ENCODE data around the gene ACTN4.
"Not testable (repeated sequence)": the region's sequence is repeated elsewhere in the genome, so short reads cannot be mapped to it uniquely, and the experiment has no call there.

ACTN4 gene

DNA sequence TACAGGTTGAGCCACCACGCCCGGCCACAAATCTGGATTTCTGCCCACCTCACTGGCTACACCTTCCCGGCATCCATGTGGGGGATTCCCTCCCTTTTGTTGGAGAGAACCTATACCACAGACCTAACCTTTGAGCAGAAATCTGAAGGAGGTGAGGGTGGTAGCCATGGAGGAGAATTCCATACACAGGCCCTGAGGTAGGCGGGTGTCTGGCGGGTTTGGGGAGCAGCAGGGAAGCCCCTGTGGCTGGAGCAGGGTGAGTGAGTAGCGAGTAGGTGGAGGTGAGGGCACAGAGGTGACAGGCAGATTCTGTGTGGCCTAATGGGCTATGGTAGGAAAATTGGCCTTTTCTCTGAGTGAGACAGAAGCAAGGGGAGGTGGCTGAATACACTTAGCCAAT is 17.9 kb upstream of the ACTN4 start:
- no peaks in the 10 kb centered on the region for H3K9me3 ChIP-seq (ENCODE audit: insufficient read depth, low read depth, low read length)
- no peak overlapping the region for H2AFZ ChIP-seq (ENCODE audit: low read length)
- H3K4me2 ChIP-seq (ENCODE audit: low read depth, low read length, poor library complexity, severe bottlenecking) = no peak overlapping the region
- no peaks in the 10 kb centered on the region for H3K9me2 ChIP-seq (replicated peaks; ENCODE audit: low read depth, low read length)
- no peak overlapping the region for H3K4me3 ChIP-seq (ENCODE audit: low read length, poor library complexity, severe bottlenecking)
- no peaks in the 10 kb centered on the region for H3K4me1 ChIP-seq (ENCODE audit: insufficient read depth, low read length, poor library complexity, severe bottlenecking)
- no peak overlapping the region for H3K9ac ChIP-seq (ENCODE audit: low read depth, low read length, poor library complexity, severe bottlenecking)
- TF ChIP-seq, protein P1, sequence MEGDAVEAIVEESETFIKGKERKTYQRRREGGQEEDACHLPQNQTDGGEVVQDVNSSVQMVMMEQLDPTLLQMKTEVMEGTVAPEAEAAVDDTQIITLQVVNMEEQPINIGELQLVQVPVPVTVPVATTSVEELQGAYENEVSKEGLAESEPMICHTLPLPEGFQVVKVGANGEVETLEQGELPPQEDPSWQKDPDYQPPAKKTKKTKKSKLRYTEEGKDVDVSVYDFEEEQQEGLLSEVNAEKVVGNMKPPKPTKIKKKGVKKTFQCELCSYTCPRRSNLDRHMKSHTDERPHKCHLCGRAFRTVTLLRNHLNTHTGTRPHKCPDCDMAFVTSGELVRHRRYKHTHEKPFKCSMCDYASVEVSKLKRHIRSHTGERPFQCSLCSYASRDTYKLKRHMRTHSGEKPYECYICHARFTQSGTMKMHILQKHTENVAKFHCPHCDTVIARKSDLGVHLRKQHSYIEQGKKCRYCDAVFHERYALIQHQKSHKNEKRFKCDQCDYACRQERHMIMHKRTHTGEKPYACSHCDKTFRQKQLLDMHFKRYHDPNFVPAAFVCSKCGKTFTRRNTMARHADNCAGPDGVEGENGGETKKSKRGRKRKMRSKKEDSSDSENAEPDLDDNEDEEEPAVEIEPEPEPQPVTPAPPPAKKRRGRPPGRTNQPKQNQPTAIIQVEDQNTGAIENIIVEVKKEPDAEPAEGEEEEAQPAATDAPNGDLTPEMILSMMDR (conservative IDR thresholded peaks at IDR 0.05; ENCODE audit: low read length) = no peak
- no peak for TF ChIP-seq EZH2phosphoT487 (IDR thresholded peaks at IDR 0.05; ENCODE audit: borderline replicate concordance)
- no peaks in the 10 kb centered on the region for H4K20me1 ChIP-seq (ENCODE audit: insufficient read depth, low read length, poor library complexity, severe bottlenecking)
- no peaks in the 10 kb centered on the region for H3K27me3 ChIP-seq (ENCODE audit: insufficient read depth, low read length, poor library complexity, severe bottlenecking)
- no peaks in the 10 kb centered on the region for H3K79me2 ChIP-seq (ENCODE audit: insufficient read depth, low read length)
- H3K36me3 ChIP-seq (ENCODE audit: insufficient read depth, low read length) = peaks cover 25% of the 10 kb centered on the region; the same call in 1 of the 2 replicates
- no peaks in the 10 kb centered on the region for H3F3A ChIP-seq (ENCODE audit: low read depth)

DNA sequence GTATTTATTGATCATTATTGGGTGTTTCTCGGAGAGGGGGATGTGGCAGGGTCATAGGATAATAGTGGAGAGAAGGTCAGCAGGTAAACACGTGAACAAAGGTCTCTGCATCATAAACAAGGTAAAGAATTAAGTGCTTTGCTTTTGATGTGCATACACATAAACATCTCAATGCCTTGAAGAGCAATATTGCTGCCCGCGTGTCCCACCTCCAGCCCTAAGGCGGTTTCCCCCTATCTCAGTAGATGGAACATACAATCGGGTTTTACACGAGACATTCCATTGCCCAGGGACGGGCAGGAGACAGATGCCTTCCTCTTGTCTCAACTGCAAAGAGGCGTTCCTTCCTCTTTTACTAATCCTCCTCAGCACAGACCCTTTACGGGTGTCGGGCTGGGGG is 16.1 kb upstream of the ACTN4 start:
- H3K4me1 ChIP-seq (ENCODE audit: insufficient read depth, low read length, poor library complexity, severe bottlenecking); H3F3A ChIP-seq (ENCODE audit: low read depth); H4K20me1 ChIP-seq (ENCODE audit: insufficient read depth, low read length, poor library complexity, severe bottlenecking); H3K27me3 ChIP-seq (ENCODE audit: insufficient read depth, low read length, poor library complexity, severe bottlenecking); H3K4me2 ChIP-seq (ENCODE audit: low read depth, low read length, poor library complexity, severe bottlenecking); H3K9me3 ChIP-seq (ENCODE audit: insufficient read depth, low read depth, low read length); H3K4me3 ChIP-seq (ENCODE audit: low read length, poor library complexity, severe bottlenecking); H3K79me2 ChIP-seq (ENCODE audit: insufficient read depth, low read length); H2AFZ ChIP-seq (ENCODE audit: low read length); H3K9me2 ChIP-seq (replicated peaks; ENCODE audit: low read depth, low read length); H3K9ac ChIP-seq (ENCODE audit: low read depth, low read length, poor library complexity, severe bottlenecking): not testable (repeated sequence)
- peaks cover 18% of the 10 kb centered on the region; the same call in 1 of the 2 replicates for H3K36me3 ChIP-seq (ENCODE audit: insufficient read depth, low read length)

DNA sequence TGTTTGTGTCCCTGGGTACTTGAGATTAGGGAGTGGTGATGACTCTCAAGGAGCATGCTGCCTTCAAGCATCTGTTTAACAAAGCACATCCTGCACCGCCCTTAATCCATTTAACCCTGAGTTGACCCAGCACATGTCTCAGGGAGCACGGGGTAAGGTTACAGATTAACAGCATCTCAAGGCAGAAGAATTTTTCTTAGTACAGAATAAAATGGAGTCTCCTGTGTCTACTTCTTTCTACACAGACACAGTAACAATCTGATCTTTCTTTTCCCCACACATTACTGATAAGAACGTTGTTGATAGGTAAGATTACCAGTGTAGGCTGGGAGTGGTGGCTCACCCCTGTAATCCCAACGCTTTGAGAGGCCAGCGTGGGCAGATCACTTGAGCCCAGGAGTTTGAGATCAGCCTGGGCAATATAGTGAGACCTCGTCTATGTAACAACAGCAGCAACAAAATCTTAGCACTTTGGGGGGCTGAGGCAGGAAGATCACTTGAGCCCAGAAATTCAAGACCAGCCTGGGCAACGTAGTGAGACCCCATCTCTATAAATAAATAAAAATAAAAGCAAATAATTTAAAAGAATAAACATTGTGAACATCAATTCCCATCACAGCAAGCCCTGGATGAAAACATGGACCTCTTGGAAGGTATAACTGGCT is 15.5 kb upstream of the ACTN4 start:
- H3K79me2 ChIP-seq (ENCODE audit: insufficient read depth, low read length); H3K4me2 ChIP-seq (ENCODE audit: low read depth, low read length, poor library complexity, severe bottlenecking); H3F3A ChIP-seq (ENCODE audit: low read depth); H3K9me3 ChIP-seq (ENCODE audit: insufficient read depth, low read depth, low read length); H2AFZ ChIP-seq (ENCODE audit: low read length); H3K27me3 ChIP-seq (ENCODE audit: insufficient read depth, low read length, poor library complexity, severe bottlenecking); H3K4me1 ChIP-seq (ENCODE audit: insufficient read depth, low read length, poor library complexity, severe bottlenecking); H4K20me1 ChIP-seq (ENCODE audit: insufficient read depth, low read length, poor library complexity, severe bottlenecking); H3K9ac ChIP-seq (ENCODE audit: low read depth, low read length, poor library complexity, severe bottlenecking); H3K9me2 ChIP-seq (replicated peaks; ENCODE audit: low read depth, low read length); H3K4me3 ChIP-seq (ENCODE audit: low read length, poor library complexity, severe bottlenecking): not testable (repeated sequence)
- H3K36me3 ChIP-seq (ENCODE audit: insufficient read depth, low read length) = peaks cover 16% of the 10 kb centered on the region; the same call in 1 of the 2 replicates

DNA sequence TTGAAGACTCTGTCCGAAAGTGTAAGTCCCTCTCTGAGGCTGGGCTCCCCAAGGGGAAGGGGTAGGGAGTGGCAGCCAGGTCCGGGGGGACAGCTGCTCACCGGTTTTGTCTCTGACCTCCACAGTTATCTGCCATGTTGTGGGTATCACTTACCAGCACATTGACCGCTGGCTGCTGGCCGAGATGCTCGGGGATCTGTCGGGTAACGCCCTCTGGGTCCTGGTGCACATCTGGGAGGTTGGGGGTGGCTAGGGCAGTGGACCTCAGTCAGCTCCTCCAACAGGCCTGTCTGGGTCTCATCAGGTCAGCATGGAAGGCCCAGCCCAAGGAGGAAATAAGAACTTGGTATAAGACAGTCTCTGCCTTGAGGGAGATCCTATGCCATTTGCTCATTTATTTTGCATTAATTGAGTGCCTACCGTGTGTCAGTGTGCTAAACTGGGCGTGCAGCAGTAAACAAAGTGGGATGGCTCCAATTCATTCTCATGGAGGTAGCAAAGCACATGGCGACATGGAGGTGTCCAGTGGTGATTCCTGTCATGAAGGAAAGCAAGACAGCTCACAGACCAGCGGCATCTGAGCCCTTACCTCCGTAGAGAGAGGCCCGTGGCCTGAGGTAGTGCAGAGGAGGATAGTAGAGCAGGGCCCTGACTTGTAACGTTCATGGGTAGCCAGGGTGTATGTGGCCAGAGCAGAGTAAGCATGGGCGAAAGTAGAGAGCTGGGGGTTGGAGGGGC is 14.8 kb upstream of the ACTN4 start:
- H3K79me2 ChIP-seq (ENCODE audit: insufficient read depth, low read length) = no peaks in the 10 kb centered on the region
- peaks cover 4% of the 10 kb centered on the region for H3K4me1 ChIP-seq (ENCODE audit: insufficient read depth, low read length, poor library complexity, severe bottlenecking)
- H3K9me3 ChIP-seq (ENCODE audit: insufficient read depth, low read depth, low read length) = no peaks in the 10 kb centered on the region
- no peak overlapping the region for H3K9ac ChIP-seq (ENCODE audit: low read depth, low read length, poor library complexity, severe bottlenecking)
- no peak overlapping the region for H3K4me2 ChIP-seq (ENCODE audit: low read depth, low read length, poor library complexity, severe bottlenecking)
- no peaks in the 10 kb centered on the region for H3K27me3 ChIP-seq (ENCODE audit: insufficient read depth, low read length, poor library complexity, severe bottlenecking)
- H3K36me3 ChIP-seq (ENCODE audit: insufficient read depth, low read length) = peaks cover 16% of the 10 kb centered on the region; the same call in 1 of the 2 replicates
- H3K9me2 ChIP-seq (replicated peaks; ENCODE audit: low read depth, low read length) = no peaks in the 10 kb centered on the region
- no peaks in the 10 kb centered on the region for H4K20me1 ChIP-seq (ENCODE audit: insufficient read depth, low read length, poor library complexity, severe bottlenecking)
- TF ChIP-seq EZH2phosphoT487 (IDR thresholded peaks at IDR 0.05; ENCODE audit: borderline replicate concordance) = no peak
- TF ChIP-seq, protein P1 (conservative IDR thresholded peaks at IDR 0.05; ENCODE audit: low read length) = no peak
- no peaks in the 10 kb centered on the region for H3F3A ChIP-seq (ENCODE audit: low read depth)
- no peak overlapping the region for H2AFZ ChIP-seq (ENCODE audit: low read length)
- no peak overlapping the region for H3K4me3 ChIP-seq (ENCODE audit: low read length, poor library complexity, severe bottlenecking)
